Measurements from ENCODE around the gene C6orf89. TPM values are rescaled to one million over a fixed set of nuclear protein-coding genes. Genes with fewer than 3 reads are reported as not detected.

The C6orf89 gene, protein sequence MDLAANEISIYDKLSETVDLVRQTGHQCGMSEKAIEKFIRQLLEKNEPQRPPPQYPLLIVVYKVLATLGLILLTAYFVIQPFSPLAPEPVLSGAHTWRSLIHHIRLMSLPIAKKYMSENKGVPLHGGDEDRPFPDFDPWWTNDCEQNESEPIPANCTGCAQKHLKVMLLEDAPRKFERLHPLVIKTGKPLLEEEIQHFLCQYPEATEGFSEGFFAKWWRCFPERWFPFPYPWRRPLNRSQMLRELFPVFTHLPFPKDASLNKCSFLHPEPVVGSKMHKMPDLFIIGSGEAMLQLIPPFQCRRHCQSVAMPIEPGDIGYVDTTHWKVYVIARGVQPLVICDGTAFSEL
- total RNA-seq: 42.4 TPM

DNA sequence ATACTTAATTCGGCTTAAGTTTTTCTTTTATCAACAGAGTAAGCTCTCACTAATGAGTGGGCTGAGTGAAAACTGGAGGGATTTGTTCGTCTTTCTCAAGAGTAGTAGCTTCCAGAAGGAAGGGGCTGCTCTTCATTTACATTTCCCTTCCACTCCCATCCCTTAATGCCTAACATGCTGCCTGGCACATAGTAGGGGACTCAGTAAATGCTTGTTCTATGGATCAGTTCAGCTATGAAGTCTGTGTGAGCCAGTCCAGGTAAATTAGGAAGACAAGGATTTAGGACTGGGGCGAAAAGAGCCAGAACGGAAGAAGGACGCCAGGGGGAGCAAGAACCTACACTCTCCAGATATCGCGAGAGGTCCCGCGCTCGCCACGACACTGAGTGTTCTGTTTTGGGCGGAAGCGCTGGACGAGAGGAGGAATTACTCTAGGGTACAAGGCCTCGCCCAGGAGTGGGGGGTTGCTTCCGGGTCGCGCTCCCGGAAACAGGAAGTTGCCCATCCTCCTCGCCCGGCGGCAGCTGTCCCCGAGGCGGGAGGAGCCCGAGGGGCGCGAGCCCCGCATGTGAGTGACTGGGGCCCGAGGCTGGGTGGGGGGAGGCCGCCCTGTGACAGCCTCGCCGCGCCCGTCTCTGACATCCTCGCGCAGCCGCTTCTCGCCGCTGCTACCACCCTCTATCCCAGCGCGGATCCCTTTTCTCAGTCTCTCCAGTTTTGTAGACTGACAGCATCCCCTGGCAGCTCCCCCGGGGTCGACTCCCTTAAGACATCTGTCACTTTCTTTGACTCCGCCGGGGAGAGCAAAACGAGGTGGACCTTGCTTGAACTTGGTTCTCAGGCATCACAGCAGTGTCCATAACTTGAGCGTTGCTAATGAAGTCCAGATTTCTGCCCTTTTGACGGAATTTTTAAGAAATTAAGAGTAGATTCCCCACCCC, at the start of gene C6orf89:
Gene C6orf89, plus strand, starts transcription at position 492 of the 941 bp plus-strand sequence. CDS start 13,493 bp downstream, outside the sequence.

DNA sequence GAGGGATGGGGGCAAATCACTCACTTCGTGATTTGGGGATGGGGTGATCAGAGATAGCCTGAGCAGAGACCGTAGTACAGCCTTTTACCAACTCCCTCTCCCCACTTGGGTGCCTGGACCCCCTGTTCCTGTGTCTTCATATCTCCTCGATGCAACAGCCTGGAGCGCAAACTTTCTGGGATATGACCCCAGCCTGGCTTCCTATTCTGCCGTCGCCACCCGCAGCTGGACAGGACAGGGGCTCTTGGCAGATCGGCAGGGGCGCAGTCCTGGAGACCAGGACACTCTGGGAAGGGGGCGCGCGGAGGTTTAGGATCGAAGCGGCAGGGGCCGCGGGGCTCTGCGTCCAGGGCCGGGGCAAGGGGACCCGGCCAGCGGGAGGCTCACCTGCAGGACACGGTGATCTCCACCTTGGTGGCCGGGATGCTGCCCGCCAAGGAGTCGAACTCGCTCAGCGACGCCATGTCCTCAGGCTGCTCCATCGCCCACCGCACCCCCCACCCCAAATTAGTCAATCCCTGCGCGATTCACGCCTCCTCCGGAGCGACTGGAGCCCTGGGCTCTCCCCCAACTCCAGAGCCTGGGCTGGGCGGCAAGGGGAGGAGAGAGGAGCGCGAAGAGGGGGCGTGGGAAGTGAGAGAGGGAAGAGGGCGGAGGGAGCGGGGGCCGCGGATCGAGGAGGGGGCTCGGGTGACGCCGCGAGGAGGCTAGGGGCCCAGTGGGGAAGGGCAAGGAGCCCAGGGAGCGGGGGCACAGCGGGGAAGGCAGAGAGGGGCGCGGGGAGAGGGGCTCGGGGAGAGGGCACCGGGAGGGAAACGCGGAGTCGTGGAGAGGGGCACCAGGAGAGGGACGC, 46.6 kb upstream of the C6orf89 start, which contains the start of gene CPNE5:
Gene CPNE5, minus strand, starts transcription at position 549 of the 853 bp plus-strand sequence. Its CDS starts 67 bp downstream, at position 482.

DNA sequence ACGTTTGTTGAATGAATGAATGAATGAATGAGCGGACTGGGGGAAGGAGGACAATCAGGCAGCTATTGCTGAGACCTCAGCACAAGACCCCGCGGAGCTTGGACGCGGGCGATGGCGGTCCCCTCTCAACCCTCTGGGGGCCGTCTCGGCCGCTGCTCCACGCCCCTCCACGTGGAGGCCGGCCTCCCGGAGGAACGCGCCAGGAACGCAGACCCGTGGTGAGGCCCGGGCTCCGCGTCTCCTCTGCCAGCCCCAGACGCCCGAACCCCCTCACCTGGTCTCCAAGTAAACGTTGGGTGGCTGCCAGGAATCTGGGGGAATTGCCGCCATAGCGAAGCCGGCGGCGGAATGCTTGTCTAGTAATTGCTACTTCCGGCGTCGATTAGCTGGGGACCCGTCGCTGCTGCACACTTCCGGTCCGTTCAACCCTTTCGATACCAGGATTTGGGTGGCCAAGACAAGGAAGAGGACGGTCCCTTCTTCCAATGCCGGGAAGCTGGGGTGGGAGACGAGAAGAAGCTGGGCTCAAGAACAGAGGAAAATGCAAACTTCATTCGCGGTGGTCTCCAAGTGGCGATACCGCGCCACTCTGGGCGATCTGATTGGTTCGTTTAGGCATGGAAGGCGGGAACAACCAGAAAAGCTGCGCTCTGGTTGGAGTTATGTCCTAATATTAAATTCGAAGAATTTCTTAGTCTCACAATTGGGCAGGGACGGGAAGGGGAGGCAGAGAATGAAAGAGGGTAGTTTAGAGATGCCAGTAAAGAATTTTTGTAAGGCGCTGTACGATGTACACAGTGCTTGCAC, 11.1 kb upstream of the C6orf89 start, which contains the start of gene PPIL1:
Gene PPIL1, minus strand, starts transcription at position 361 of the 807 bp plus-strand sequence. Its CDS starts 31 bp downstream, at position 330.

GRCh38 chr6:36954262-36954931, 68.6 kb downstream of the C6orf89 start, which contains the start of gene PI16:
Gene PI16, plus strand, starts transcription at chr6:36954738. Its CDS starts 23 bp downstream, at chr6:36954761.

Other genes with a start within 250 kb of the C6orf89 start
- 24.5 TPM for gene CDKN1A, start 207.2 kb upstream of the C6orf89 start, total RNA-seq
- gene RAB44, start 188.1 kb upstream of the C6orf89 start, total RNA-seq: 0.33 TPM
- 10.8 TPM for gene CPNE5, start 46.5 kb upstream of the C6orf89 start, total RNA-seq
- 34.3 TPM for gene PPIL1, start 11.1 kb upstream of the C6orf89 start, total RNA-seq
- 154 TPM for gene PI16, start 68.8 kb downstream of the C6orf89 start, total RNA-seq
- gene MTCH1, start 100.2 kb downstream of the C6orf89 start, total RNA-seq: 175 TPM
- 13.2 TPM for gene FGD2, start 119.7 kb downstream of the C6orf89 start, total RNA-seq

Data from camera-type eye (tissue), 1 donor.